Measurements from ENCODE around the gene WIPI1.

GRCh38 chr17:68396226-68397107 lies 60.8 kb downstream of the WIPI1 start:
- no peak for TF ChIP-seq ZNF512 (tag; IDR thresholded peaks at IDR 0.05)
- TF ChIP-seq POLR2A (conservative IDR thresholded peaks at IDR 0.05), result no peak
- TF ChIP-seq ZNF174 (CRISPR knock-in tag; IDR thresholded peaks at IDR 0.05), result no peak
- no peak for TF ChIP-seq CTCF (IDR thresholded peaks at IDR 0.05 in 2 of 3, conservative IDR thresholded peaks at IDR 0.05 in 1 of 3; ENCODE audit: insufficient read depth in 2 of 3, low read depth in 1 of 3, low read length in 3 of 3)
- no peak for TF ChIP-seq MXI1 (IDR thresholded peaks at IDR 0.05; ENCODE audit: low read depth, low read length)
- TF ChIP-seq PHF21A (IDR thresholded peaks at IDR 0.05; ENCODE audit: borderline replicate concordance, low read depth), result no peak
- no peak for TF ChIP-seq SP2 (IDR thresholded peaks at IDR 0.05; ENCODE audit: extremely low read depth, low read depth, low read length, poor library complexity, severe bottlenecking)
- no peak for TF ChIP-seq ZNF274 (IDR thresholded peaks at IDR 0.05; ENCODE audit: borderline replicate concordance, low read depth, low read length)
- TF ChIP-seq FOXK2 (conservative IDR thresholded peaks at IDR 0.05 in 1 of 2, IDR thresholded peaks at IDR 0.05 in 1 of 2; ENCODE audit: low read depth in 2 of 2), result no peak
- TF ChIP-seq CREB3 (tag; conservative IDR thresholded peaks at IDR 0.05; ENCODE audit: low read depth), result no peak
- no peak for TF ChIP-seq USF2 (CRISPR knock-in tag; IDR thresholded peaks at IDR 0.05)
- no peak for TF ChIP-seq FOXP4 (CRISPR knock-in tag; IDR thresholded peaks at IDR 0.05; ENCODE audit: borderline replicate concordance)
- no peak for TF ChIP-seq CC2D1A (IDR thresholded peaks at IDR 0.05)

Data from K562 (cell line).